ENCODE measurements around the gene KLF9. TPM values are rescaled to one million over a fixed set of nuclear protein-coding genes. Genes with fewer than 3 reads are reported as not detected.

KLF9 gene
- total and polyA plus RNA-seq, 9 of the 15 experiments (the other 6 are each of a cell fraction or from before 2014, with no cell fraction given), result 3.3 to 11.9 (median 6.9) TPM

- Histone ChIP-seq H3K9me3 (replicated peaks; ENCODE audit: control insufficient read depth, insufficient read depth, low read depth, low read length) (no peaks in the 10 kb centered on the region), H3K36me3 (ENCODE audit: control insufficient read depth, insufficient read depth, low read length) (no peaks in the 10 kb centered on the region), H3K27ac (ENCODE audit: extremely low read depth, low read depth, low read length) (no peak overlapping the region), H4K20me1 (replicated peaks; ENCODE audit: control insufficient read depth, insufficient read depth, low read length) (peaks cover 10% of the 10 kb centered on the region; the same call in 1 of the 2 replicates), H3K79me2 (ENCODE audit: control insufficient read depth, insufficient read depth, low read length) (peaks cover 87% of the 10 kb centered on the region), H3K4me2 (ENCODE audit: insufficient read depth, low read length) (no peak overlapping the region), H3K4me1 (replicated peaks in 1 of 2; ENCODE audit: control insufficient read depth in 2 of 2, insufficient read depth in 2 of 2, low read length in 2 of 2) (peaks cover 8 to 43% of the 10 kb centered on the region in 2 experiments; a peak in 4 of 5 replicates), H3K27me3 (ENCODE audit: control insufficient read depth in 2 of 2, insufficient read depth in 2 of 2, low read length in 2 of 2) (no peaks in the 10 kb centered on the region), H3K4me3 (no peak overlapping the region), H3K9ac (ENCODE audit: insufficient read depth in 1 of 2, low read depth in 2 of 2, low read length in 2 of 2) (peak overlapping the region in 1 of 2 experiments; percentile 26; a peak in 1 of 4 replicates), H2AFZ (ENCODE audit: low read depth, low read length) (no peak overlapping the region), H3K9me1 (ENCODE audit: control insufficient read depth, insufficient read depth, low read length) (no peaks in the 10 kb centered on the region)
- peak; percentile 17 for ATAC-seq
- TF ChIP-seq CUX1 (CRISPR knock-in tag; IDR thresholded peaks at IDR 0.05) (no peak), GTF3C2 (IDR thresholded peaks at IDR 0.05; ENCODE audit: borderline replicate concordance, extremely low read depth, insufficient read length) (no peak), ELK1 (CRISPR knock-in tag; IDR thresholded peaks at IDR 0.05) (no peak), KDM1A (IDR thresholded peaks at IDR 0.05) (0 out of 4 replicates have a peak, but pooled peaks of 1 of the 2 experiments have one; percentile 13), PRDM10 (IDR thresholded peaks at IDR 0.05; ENCODE audit: partially characterized antibody) (peak; percentile 30)
- DNase-seq (ENCODE audit: extremely low read depth in 1 of 4, low spot score in 3 of 4), result no peak
- FAIRE-seq, result no peak
- WGBS (ENCODE audit: insufficient coverage, low coverage, missing lambda C conversion rate), result 46% methylated on average over 2 of the region's 3 CpGs
- intact Hi-C loops (cut with micrococcal nuclease) (no loop called here), in situ Hi-C loops (cut with MboI) (no loop called here)
- POLR2A ChIA-PET, result interaction anchor here (1.2 to 1.3 kb wide), 3 partner anchors 9 to 197 kb away, joined by 3 read pairs; partner anchors contain the start of gene KLF9
- no TSS peak for BruUV-seq (replicated peaks)
- CTCF ChIA-PET (ENCODE audit: low intra/inter-chr PET ratio), result no interaction called here
Observed at GRCh38 chr9:70405808-70406433, 8.5 kb downstream of the KLF9 start.
